ENCODE results near the gene MRPL43. TPM values are rescaled to one million over a fixed set of nuclear protein-coding genes. Genes with fewer than 3 reads are reported as not detected.
A peak's percentile ranks its signal among the peaks of the same experiment; 100 is the strongest.

The MRPL43 gene
- total RNA-seq, 2 experiments from 2014 or later = 48.2 to 52.2 TPM

DNA sequence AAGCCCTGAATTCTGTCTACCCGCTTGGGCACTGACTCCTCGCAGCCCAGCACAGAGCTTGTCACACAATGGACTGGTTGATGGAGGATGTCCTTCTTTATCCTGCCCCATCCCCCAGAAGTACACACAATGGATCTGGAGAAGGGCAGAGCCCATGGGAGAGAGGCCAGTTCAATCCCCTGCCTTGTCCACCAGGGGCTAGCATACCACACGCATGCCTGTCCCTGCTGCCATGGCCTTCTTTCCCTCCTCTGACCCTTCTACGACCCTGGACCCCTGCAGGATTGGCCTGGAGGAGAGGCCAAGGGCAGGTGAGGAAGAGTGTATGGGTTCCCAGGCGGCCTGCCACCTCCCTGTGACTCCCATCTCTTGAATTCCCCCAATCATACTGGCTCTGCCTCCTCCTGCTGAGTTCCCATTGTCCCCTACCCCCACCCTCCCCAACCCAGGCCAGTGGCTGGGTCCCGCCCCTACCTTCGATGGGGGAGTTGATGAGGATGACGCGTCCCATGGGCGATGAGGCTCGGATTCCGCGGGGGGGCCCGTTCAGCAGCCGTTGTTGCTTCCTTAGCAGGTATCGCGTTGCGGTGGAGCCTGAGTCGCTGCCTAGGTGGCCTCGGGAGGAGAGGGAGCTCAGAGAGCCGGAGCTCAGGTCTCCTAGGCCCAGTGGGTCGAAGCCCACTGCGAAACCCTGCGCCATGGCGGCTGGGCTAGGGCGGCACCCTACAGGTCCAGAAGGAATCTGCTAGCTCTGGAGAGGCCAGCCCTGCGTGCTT is 42.4 kb upstream of the MRPL43 start:
- H3K27ac Mint-ChIP-seq = no peak overlapping the region
- no peak for ATAC-seq
- CTCF ChIA-PET = interaction anchor here (0.8 to 20.6 kb wide), 8 partner anchors 9 to 32 kb away, joined by 3 to 402 read pairs (median 38); partner anchors contain the start of genes KAZALD1 and LZTS2
- no peaks in the 10 kb centered on the region for H3K9me3 Mint-ChIP-seq (ENCODE audit: low read depth)
- peaks cover 18% of the 10 kb centered on the region for H3K27me3 Mint-ChIP-seq
- H3K4me3 Mint-ChIP-seq = no peak overlapping the region
- no peak for DNase-seq
- peaks cover 15% of the 10 kb centered on the region for H3K4me1 Mint-ChIP-seq
- no peaks in the 10 kb centered on the region for H3K36me3 Mint-ChIP-seq

DNA sequence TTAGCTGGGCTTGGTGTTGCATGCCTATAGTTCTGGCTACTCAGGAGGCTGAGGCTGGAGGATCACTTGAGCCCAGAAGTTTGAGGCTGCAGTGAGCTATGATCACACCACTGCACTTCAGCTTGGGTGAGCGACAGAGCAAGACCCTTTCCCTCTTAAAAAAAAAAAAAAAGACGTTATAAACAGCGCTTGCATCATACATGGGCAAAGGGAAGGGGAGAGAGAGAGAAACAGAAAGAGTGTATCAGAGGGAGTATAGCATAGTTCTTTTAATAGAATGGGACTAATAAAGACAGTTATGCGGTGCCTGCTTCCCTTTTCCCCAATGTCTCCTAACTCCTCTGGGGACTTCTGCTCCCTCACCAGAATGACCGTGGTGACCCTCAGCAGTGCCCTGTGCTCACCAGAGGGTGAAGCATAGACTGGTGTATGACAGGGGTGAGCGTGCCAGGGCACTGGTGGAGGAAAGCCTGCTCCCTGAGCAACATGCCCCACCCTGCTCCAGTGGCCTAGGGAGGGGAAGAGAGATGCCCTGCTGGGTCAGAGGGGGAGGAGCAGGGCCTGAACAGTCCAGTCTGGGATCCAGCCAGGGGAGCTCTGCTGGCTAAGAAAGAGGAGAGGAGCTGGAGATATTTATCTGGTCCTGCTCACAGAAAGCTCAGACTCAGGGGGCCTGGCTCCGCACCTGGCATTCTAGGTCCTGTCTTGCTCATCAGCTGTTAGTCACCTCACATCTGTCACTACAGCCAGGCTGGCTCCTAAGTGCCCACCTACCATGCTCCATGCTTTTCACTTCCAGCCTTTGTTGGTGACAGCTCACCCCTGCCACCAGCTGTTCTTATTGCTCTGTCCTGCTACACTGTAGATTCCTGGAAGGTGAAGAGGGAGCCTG is 41.4 kb upstream of the MRPL43 start:
- DNase-seq (no peak), ATAC-seq (no peak)
- peaks cover 13% of the 10 kb centered on the region for H3K4me1 Mint-ChIP-seq
- peaks cover 18% of the 10 kb centered on the region for H3K27me3 Mint-ChIP-seq
- H3K9me3 Mint-ChIP-seq (ENCODE audit: low read depth) = no peaks in the 10 kb centered on the region
- CTCF ChIA-PET = interaction anchor here (0.8 to 20.6 kb wide), 7 partner anchors 11 to 34 kb away, joined by 3 to 402 read pairs (median 11); partner anchors contain the start of genes KAZALD1 and LZTS2
- no peak overlapping the region for H3K27ac Mint-ChIP-seq
- no peak overlapping the region for H3K4me3 Mint-ChIP-seq
- no peaks in the 10 kb centered on the region for H3K36me3 Mint-ChIP-seq

DNA sequence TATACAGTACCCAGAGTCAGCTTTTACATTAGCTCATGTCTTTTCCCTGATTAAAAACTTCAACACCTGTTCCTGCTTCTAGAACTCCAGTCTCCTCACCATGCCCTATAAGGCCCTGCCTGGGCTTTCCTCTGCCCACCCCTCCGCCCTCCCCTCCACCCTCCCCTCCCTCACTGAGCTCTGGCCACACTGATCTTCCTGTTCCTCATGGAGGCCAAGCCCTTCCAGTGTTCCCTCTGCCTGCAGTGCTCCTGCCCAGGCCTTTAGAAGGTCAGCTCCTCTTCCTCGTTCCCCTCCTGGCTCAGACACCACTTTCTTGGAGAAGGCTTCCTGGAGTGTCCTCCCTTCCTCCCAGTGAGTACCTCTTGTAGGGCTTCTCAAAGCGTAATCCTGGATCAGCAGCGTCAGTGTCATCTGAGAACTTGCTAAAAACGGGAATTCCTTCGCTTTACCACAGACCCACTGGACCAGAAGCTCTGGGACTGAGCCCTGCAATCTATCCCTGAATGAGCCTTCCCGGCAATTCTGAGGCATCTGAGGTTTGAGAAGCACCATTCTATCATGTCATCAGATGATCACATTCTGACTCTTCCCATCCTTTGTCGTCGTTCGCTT is 39.9 kb upstream of the MRPL43 start:
- DNase-seq = no peak
- H3K9me3 Mint-ChIP-seq (ENCODE audit: low read depth) = no peaks in the 10 kb centered on the region

DNA sequence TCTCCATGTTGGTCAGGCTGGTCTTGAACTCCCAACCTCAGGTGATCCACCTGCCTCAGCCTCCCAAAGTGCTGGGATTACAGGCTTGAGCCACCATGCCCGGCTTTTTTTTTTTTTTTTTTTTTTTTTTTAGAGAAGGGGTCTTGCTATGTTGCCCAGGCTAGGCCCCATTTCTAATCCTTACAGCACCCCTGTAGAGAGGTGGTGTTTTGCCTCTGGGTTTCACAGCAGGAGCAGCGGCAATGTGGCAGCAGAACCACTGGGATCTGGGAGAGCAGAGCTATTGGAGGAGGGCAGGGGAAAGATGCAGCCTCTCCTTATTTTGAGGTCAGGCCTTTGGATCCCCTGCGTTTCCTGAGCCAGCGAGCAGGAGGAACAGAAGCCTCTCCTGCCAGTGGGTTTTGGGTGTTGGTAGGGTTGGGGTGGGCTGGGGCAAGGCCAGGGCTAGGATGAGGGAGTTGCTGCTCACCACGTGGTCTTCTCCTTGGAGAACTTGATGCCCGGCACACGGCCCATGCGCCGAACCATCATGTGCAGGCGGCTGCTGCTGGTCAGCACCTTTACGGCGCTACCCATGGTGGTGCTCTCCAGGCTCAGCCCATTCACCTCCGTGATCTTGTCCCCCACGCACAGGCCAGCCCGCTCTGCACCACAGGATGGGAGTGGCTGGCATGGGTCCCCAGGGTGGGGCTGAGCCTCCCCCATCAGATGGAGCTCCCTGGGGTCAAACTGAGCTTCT is 35.8 kb upstream of the MRPL43 start:
- ATAC-seq = no peak
- no peak for DNase-seq
- no peak overlapping the region for H3K27ac Mint-ChIP-seq
- peaks cover 8% of the 10 kb centered on the region for H3K4me1 Mint-ChIP-seq
- CTCF ChIA-PET = interaction anchor here (2.2 to 2.4 kb wide), 2 partner anchors 9 to 45 kb away, joined by 7 to 9 read pairs; no protein-coding TSS in a partner anchor
- no peaks in the 10 kb centered on the region for H3K36me3 Mint-ChIP-seq
- peaks cover 26% of the 10 kb centered on the region for H3K27me3 Mint-ChIP-seq
- no peak overlapping the region for H3K4me3 Mint-ChIP-seq
- no peaks in the 10 kb centered on the region for H3K9me3 Mint-ChIP-seq (ENCODE audit: low read depth)

More for the DNA sequence above, 39.9 kb upstream of the MRPL43 start:
- CTCF ChIA-PET = interaction anchor here (0.6 to 9.9 kb wide), 7 partner anchors 10 to 34 kb away, joined by 3 to 139 read pairs (median 4); partner anchors contain the start of gene KAZALD1
- Mint-ChIP-seq H3K27ac (no peak overlapping the region), H3K4me1 (peaks cover under 1% of the 10 kb centered on the region), H3K4me3 (no peak overlapping the region), H3K27me3 (peaks cover 18% of the 10 kb centered on the region), H3K36me3 (no peaks in the 10 kb centered on the region)
- ATAC-seq = no peak

DNA sequence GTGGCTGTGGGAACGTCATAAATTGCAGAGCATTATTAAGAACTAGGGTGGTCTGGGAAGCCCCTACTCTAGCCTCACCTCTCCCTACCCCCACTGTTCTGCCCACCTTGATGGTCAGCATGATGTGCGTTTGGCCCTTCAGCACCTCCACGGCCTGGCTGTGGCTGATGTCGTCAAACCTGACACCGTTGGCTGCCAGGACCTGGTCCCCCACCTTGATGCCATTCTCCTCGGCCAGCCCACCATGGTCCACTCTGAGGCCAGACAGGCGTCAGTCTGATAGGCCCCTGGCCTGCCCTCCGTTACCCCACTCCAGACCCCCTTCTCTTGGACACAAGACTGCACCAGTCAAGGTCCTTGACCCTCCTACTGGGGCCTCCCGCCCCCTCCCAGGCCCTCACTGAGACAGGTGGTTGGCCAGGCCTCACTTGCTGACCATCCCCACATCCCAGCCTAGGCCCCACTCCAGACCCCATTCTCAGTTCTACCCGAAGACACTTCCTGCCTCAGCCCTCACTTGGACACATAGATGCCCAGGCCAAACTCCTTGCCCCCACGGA is 34.5 kb upstream of the MRPL43 start:
- CTCF ChIA-PET = no interaction called here
- no peak for ATAC-seq
- H3K27me3 Mint-ChIP-seq = peaks cover 34% of the 10 kb centered on the region
- H3K4me1 Mint-ChIP-seq = peaks cover 8% of the 10 kb centered on the region
- no peaks in the 10 kb centered on the region for H3K9me3 Mint-ChIP-seq (ENCODE audit: low read depth)
- DNase-seq = no peak
- no peak overlapping the region for H3K4me3 Mint-ChIP-seq
- no peak overlapping the region for H3K27ac Mint-ChIP-seq
- no peaks in the 10 kb centered on the region for H3K36me3 Mint-ChIP-seq

DNA sequence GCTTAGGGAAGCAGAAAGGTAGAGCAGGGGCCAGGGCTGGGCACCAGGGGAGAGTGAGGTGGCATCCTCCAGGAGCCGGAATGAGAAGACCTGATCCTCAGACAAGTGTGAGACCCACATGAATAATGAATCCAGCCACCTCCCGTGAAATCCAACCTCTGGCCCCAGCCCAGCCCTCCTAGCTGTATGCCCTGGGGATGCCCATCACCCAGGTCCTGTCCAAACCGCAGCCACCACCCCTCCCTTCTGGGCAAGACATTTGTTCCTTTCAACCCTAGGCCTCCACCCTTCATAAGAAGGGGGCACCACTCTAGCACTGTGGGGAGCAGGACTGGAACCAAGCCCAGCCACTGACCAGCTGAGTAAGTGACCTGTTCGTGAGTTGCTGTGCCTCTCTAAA is 33.9 kb upstream of the MRPL43 start:
- CTCF ChIA-PET = no interaction called here
- DNase-seq (no peak), ATAC-seq (no peak)
- H3K9me3 Mint-ChIP-seq (ENCODE audit: low read depth) = no peaks in the 10 kb centered on the region
- H3K27ac Mint-ChIP-seq = no peak overlapping the region
- H3K27me3 Mint-ChIP-seq = peaks cover 39% of the 10 kb centered on the region
- no peaks in the 10 kb centered on the region for H3K36me3 Mint-ChIP-seq
- H3K4me3 Mint-ChIP-seq = no peak overlapping the region
- H3K4me1 Mint-ChIP-seq = peaks cover 8% of the 10 kb centered on the region

DNA sequence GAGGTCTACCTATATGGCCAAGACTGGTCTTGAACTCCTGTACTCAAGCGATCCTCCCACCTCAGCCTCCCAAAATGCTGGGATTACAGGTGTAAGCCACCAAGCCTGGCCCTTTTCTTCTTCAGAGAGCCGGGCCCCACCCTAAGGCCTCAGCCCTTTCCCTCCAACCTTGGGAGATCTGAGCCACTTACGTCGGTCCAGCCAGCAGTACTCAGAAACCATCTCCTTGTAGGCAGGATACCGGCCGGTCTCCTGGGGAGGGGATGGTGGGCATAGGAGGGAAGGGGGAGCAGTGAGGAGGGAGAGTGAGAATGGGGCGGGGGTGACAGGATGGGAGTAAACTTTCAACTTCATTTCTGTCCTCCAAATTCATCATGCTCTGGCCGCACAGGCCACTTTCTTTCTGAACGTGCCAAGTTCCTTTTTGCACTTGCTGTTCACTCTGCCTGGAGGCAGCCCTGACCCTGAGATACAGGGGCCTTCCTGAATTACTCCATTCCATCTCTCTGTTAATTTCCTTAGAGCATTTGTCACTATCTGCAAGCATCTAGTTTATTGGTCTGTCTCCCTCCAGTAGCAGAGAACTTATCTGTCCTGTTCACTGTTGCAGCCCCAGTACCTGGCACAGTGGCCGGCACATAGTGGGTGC is 33.3 kb upstream of the MRPL43 start:
- Mint-ChIP-seq H3K4me1 (peaks cover 8% of the 10 kb centered on the region), H3K4me3 (no peak overlapping the region)
- CTCF ChIA-PET = interaction anchor here (2.2 to 7.6 kb wide), 5 partner anchors 10 to 42 kb away, joined by 5 to 174 read pairs (median 91); partner anchors contain the start of genes LZTS2, PDZD7 and SFXN3

DNA sequence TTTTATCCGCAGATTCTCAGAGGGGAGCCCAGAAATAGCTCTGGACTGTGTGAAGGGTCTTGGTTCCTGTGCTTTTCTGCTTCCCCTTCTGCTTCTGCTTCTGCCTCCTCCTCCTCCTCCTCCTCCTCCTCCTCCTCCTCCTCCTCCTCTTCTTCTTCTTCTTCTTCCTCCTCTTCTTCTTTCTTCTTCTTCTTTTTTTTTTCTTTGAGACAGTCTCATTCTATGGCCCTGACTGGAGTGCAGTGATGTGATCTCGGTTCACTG is 32.1 kb upstream of the MRPL43 start:
- CTCF ChIA-PET = interaction anchor here (0.6 to 7.6 kb wide), 20 partner anchors 10 to 154 kb away, joined by 3 to 174 read pairs (median 6); partner anchors contain the start of genes LZTS2, PDZD7 and SFXN3
- peaks cover 40% of the 10 kb centered on the region for H3K27me3 Mint-ChIP-seq
- peaks cover 19% of the 10 kb centered on the region for H3K4me1 Mint-ChIP-seq
- no peak overlapping the region for H3K4me3 Mint-ChIP-seq
- no peak for ATAC-seq
- no peak for DNase-seq
- H3K27ac Mint-ChIP-seq = no peak overlapping the region
- no peaks in the 10 kb centered on the region for H3K9me3 Mint-ChIP-seq (ENCODE audit: low read depth)
- no peaks in the 10 kb centered on the region for H3K36me3 Mint-ChIP-seq

More for the DNA sequence above, 33.3 kb upstream of the MRPL43 start:
- H3K36me3 Mint-ChIP-seq = no peaks in the 10 kb centered on the region
- H3K9me3 Mint-ChIP-seq (ENCODE audit: low read depth) = no peaks in the 10 kb centered on the region
- DNase-seq (no peak), ATAC-seq (no peak)
- no peak overlapping the region for H3K27ac Mint-ChIP-seq
- H3K27me3 Mint-ChIP-seq = peaks cover 40% of the 10 kb centered on the region

DNA sequence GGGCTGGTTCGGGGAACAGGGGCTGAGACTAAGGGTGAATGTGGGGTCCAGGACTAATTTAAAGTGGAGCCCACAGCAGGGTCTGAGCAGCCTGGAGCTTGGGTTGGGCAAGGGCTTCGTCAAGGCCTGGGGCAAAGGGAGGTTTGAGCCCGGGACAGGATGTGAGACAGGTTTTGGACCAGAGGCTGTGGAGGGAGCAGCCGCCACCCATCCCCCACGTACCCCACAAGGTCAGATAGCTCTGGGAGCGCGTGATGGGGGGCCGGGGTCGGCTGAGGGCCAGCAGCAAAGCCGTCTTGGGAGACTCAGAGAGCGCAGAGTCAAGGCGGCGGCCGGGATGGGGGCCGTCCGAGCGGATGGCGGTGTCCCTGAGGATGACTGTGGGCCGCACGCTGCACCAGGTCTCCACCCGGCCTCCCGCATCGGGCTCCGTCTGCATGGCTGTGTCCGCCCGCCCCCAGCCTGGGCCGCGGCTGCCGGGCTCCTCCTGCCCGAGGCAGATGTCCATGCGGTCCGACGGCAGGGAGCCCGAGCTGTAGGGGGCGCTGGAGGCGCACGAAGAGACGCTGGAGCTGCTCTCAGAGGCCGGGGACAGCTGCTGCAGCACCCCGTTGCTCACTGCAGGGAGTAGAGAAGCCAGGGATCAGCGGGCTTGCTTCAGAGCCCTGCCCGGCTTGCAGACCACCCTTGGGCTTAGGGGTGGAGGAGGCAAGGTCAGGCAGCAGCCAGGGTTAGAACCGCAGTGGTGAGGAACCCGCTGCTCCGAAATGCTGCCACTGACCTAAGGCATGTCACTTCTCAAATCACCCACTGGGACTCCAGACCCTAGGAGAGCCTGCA is 31.5 kb upstream of the MRPL43 start:
- CTCF ChIA-PET = interaction anchor here (0.5 to 7.6 kb wide), 21 partner anchors 9 to 348 kb away, joined by 3 to 174 read pairs (median 6); partner anchors contain the start of genes LZTS2, PDZD7 and SFXN3
- Mint-ChIP-seq H3K9me3 (ENCODE audit: low read depth) (no peaks in the 10 kb centered on the region), H3K4me1 (peaks cover 23% of the 10 kb centered on the region), H3K4me3 (no peak overlapping the region), H3K27ac (no peak overlapping the region), H3K36me3 (no peaks in the 10 kb centered on the region), H3K27me3 (peaks cover 40% of the 10 kb centered on the region)
- peak; percentile 87 for ATAC-seq
- peak; percentile 88 for DNase-seq

DNA sequence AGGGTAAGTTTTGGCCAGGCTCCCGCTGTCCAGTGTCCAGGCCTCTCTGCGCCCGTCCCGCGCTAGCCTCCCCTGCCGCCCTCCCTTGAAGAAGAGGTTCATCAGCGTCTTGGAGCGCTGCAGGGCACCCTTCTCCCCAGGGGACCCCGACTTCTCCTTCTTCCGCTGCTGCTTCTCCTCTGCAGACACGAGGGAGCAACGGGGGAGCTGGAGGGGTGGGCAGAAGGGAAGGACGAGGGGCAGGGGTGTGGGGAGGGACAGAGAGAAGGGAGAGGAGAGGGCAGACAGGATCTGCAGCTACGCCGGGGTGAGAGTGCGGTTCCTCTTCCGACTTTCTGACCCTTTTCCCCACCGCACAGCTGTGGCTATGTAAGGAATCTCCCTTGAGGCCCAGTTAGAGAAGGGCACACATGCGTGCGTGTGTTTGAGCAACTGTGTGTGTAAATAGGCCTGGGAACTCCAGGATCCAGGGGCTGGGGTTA is 30.9 kb upstream of the MRPL43 start:
- Mint-ChIP-seq H3K27ac (no peak overlapping the region), H3K36me3 (no peaks in the 10 kb centered on the region)

DNA sequence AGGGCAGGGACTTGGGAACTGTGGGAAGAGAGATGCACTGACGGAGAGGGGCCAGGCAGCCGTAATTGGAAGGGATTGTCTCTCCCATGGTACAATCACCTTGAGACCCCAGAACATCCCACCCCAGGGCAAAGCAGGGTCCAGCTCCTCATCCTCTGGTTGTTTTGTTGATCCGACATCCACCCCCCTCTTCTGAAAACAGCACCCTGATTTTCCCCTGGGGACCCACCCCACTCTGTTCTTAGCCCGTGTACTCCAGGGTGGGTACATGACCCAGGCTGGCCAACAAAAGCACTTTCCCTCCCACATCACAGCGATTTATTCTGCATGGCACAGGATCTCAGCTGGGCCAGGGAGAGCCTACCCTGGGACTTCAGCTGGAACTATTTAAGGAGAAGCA is 29.5 kb upstream of the MRPL43 start:
- H3K9me3 Mint-ChIP-seq (ENCODE audit: low read depth) = no peaks in the 10 kb centered on the region
- ATAC-seq (no peak), DNase-seq (no peak)
- H3K4me1 Mint-ChIP-seq = peaks cover 35% of the 10 kb centered on the region
- H3K27me3 Mint-ChIP-seq = peaks cover 43% of the 10 kb centered on the region
- no peak overlapping the region for H3K27ac Mint-ChIP-seq
- no peaks in the 10 kb centered on the region for H3K36me3 Mint-ChIP-seq
- CTCF ChIA-PET = interaction anchor here (1.0 to 7.6 kb wide), 12 partner anchors 8 to 449 kb away, joined by 3 to 174 read pairs (median 10); partner anchors contain the start of genes KAZALD1, LZTS2, PDZD7 and SFXN3
- no peak overlapping the region for H3K4me3 Mint-ChIP-seq

More for the DNA sequence above, 30.9 kb upstream of the MRPL43 start:
- Mint-ChIP-seq H3K9me3 (ENCODE audit: low read depth) (no peaks in the 10 kb centered on the region), H3K4me3 (no peak overlapping the region), H3K27me3 (peaks cover 41% of the 10 kb centered on the region), H3K4me1 (peaks cover 28% of the 10 kb centered on the region)
- DNase-seq (no peak), ATAC-seq (no peak)
- CTCF ChIA-PET = interaction anchor here (0.5 to 7.6 kb wide), 14 partner anchors 9 to 347 kb away, joined by 3 to 174 read pairs (median 14); partner anchors contain the start of genes LZTS2, PDZD7 and SFXN3
